WTC11 (cell line): ENCODE measurements around the gene PROSER3. TPM values are rescaled to one million over a fixed set of nuclear protein-coding genes. Genes with fewer than 3 reads are reported as not detected.

Experiments
- ATAC-seq: fragments of 200-7000 bp; cut with Tn5 transposase; 2 replicates; pipeline ENCODE4 v1.10.0; 2021; ENCODE audit warnings: mild to moderate bottlenecking, moderate library complexity
- CTCF ChIA-PET: fragments of 300-600 bp; sonication (Branson Sonifier 250); formaldehyde crosslinking; loops from one replicate; lab custom pipeline; 2021; ENCODE audit warnings: antibody characterized with exemption; lab: Charles Lee
- POLR2A ChIA-PET: fragments of 350-600 bp; sonication (Branson Sonifier 250); formaldehyde crosslinking; loops from one replicate; lab custom pipeline; 2021; ENCODE audit warnings: antibody characterized with exemption; lab: Charles Lee
- DNase-seq: peaks from one replicate; pipeline ENCODE4 v3.0.0; 2021; ENCODE audit warnings: low spot score
- H3K27ac Mint-ChIP-seq: 2 replicates; pipeline ENCODE4 v1.8.0; 2021; ENCODE audit warnings: mixed read lengths
- H3K27me3 Mint-ChIP-seq: 2 replicates; pipeline ENCODE4 v1.8.0; 2021; ENCODE audit warnings: low read depth, mild to moderate bottlenecking, moderate library complexity, mixed read lengths
- H3K36me3 Mint-ChIP-seq: 2 replicates; pipeline ENCODE4 v1.8.0; 2021; ENCODE audit warnings: mixed read lengths
- H3K4me1 Mint-ChIP-seq: 2 replicates; pipeline ENCODE4 v1.8.0; 2022; ENCODE audit warnings: mixed read lengths
- H3K4me3 Mint-ChIP-seq: 2 replicates; pipeline ENCODE4 v1.8.0; 2021; ENCODE audit warnings: mild to moderate bottlenecking, moderate library complexity, mixed read lengths
- H3K9me3 Mint-ChIP-seq: 2 replicates; pipeline ENCODE4 v1.8.0; 2021; ENCODE audit warnings: mixed read lengths
- CREM ChIP-seq: sonication (generic); formaldehyde crosslinking; IDR thresholded peaks from 2 replicates; pipeline ENCODE4 v1.8.1; 2022; ENCODE audit warnings: mild to moderate bottlenecking, missing genetic modification reagents, moderate library complexity
- ELF4 ChIP-seq: sonication (generic); formaldehyde crosslinking; IDR thresholded peaks from 2 replicates; pipeline ENCODE4 v1.8.1; 2022; ENCODE audit warnings: low read depth, mild to moderate bottlenecking, moderate library complexity, missing genetic modification reagents
- FOXJ3 ChIP-seq: sonication (generic); formaldehyde crosslinking; IDR thresholded peaks from 2 replicates; pipeline ENCODE4 v1.9.0; 2021; ENCODE audit warnings: missing genetic modification reagents, mild to moderate bottlenecking, borderline replicate concordance
- GRHL2 ChIP-seq: fragments of 250-450 bp; sonication (Bioruptor Pico); IDR thresholded peaks from 2 replicates; pipeline ENCODE4 v1.8.0; 2022; ENCODE audit warnings: mild to moderate bottlenecking, moderate library complexity; ENCODE audit not compliant: insufficient replicate concordance, severe bottlenecking
- JAZF1 ChIP-seq: fragments of 250-450 bp; sonication (Bioruptor Pico); IDR thresholded peaks from 2 replicates; pipeline ENCODE4 v1.9.0; 2021; ENCODE audit warnings: moderate library complexity, mild to moderate bottlenecking, inconsistent platforms
- NFE2L1 ChIP-seq: sonication (generic); formaldehyde crosslinking; IDR thresholded peaks from 2 replicates; pipeline ENCODE4 v1.8.1; 2023; ENCODE audit warnings: missing genetic modification reagents
- NFYB ChIP-seq: sonication (generic); formaldehyde crosslinking; conservative IDR thresholded peaks from 2 replicates; pipeline ENCODE4 v1.8.0; 2022; ENCODE audit warnings: low read depth, missing genetic modification reagents
- NR1H2 ChIP-seq: sonication (generic); formaldehyde crosslinking; IDR thresholded peaks from 2 replicates; pipeline ENCODE4 v1.9.0; 2021; ENCODE audit warnings: mild to moderate bottlenecking, moderate library complexity, missing genetic modification reagents
- PRRX2 ChIP-seq: fragments of 250-450 bp; sonication (Bioruptor Pico); IDR thresholded peaks from 2 replicates; pipeline ENCODE4 v1.8.0; 2021; ENCODE audit warnings: mild to moderate bottlenecking
- SP1 ChIP-seq: sonication (generic); formaldehyde crosslinking; conservative IDR thresholded peaks from 2 replicates; pipeline ENCODE4 v1.8.1; 2022; ENCODE audit warnings: missing genetic modification reagents
- TEAD4 ChIP-seq: sonication (generic); formaldehyde crosslinking; IDR thresholded peaks from 2 replicates; pipeline ENCODE4 v1.8.0; 2022; ENCODE audit warnings: mild to moderate bottlenecking, missing genetic modification reagents
- ZNF263 ChIP-seq: sonication (generic); formaldehyde crosslinking; IDR thresholded peaks from 2 replicates; pipeline ENCODE4 v1.8.1; 2022; ENCODE audit warnings: low read depth, mild to moderate bottlenecking, moderate library complexity, missing genetic modification reagents
- ZNF317 ChIP-seq: sonication (generic); formaldehyde crosslinking; IDR thresholded peaks from 2 replicates; pipeline ENCODE4 v1.8.1; 2023; ENCODE audit warnings: low read depth, mild to moderate bottlenecking, moderate library complexity, missing genetic modification reagents, borderline replicate concordance
- ZNF423 ChIP-seq: fragments of 250-450 bp; sonication (Bioruptor Pico); IDR thresholded peaks from 2 replicates; pipeline ENCODE4 v2.1.2; 2022; ENCODE audit warnings: mild to moderate bottlenecking, moderate library complexity
- total RNA-seq: library from RNA; stranded (reverse); gene quantifications from 3 replicates; pipeline ENCODE4 v1.2.3, GENCODE V29; 2021
- TF ChIP-seq, protein P1 (sequence below): sonication (generic); formaldehyde crosslinking; IDR thresholded peaks from 2 replicates; pipeline ENCODE4 v1.8.1; 2023; ENCODE audit warnings: mild to moderate bottlenecking, missing genetic modification reagents, moderate library complexity
- TF ChIP-seq, protein P2 (sequence below): sonication (generic); formaldehyde crosslinking; IDR thresholded peaks from 2 replicates; pipeline ENCODE4 v1.8.1; 2023; ENCODE audit warnings: mild to moderate bottlenecking, missing genetic modification reagents
- TF ChIP-seq, protein P3 (sequence below): sonication (generic); formaldehyde crosslinking; IDR thresholded peaks from 2 replicates; pipeline ENCODE4 v1.8.1; 2023; ENCODE audit warnings: mild to moderate bottlenecking, missing genetic modification reagents, borderline replicate concordance
- TF ChIP-seq, protein P4 (sequence below): sonication (generic); formaldehyde crosslinking; IDR thresholded peaks from 2 replicates; pipeline ENCODE4 v1.8.1; 2022; ENCODE audit warnings: missing genetic modification reagents, borderline replicate concordance
- TF ChIP-seq, protein P5 (sequence below): sonication (generic); formaldehyde crosslinking; IDR thresholded peaks from 2 replicates; pipeline ENCODE4 v1.8.1; 2022; ENCODE audit warnings: mild to moderate bottlenecking, moderate library complexity, missing genetic modification reagents
- TF ChIP-seq, protein P6 (sequence below): sonication (generic); formaldehyde crosslinking; IDR thresholded peaks from 2 replicates; pipeline ENCODE4 v1.8.0; 2022; ENCODE audit warnings: missing genetic modification reagents

Gene PROSER3
- total RNA-seq, 1 experiment from 2014 or later: 32.9 TPM

DNA sequence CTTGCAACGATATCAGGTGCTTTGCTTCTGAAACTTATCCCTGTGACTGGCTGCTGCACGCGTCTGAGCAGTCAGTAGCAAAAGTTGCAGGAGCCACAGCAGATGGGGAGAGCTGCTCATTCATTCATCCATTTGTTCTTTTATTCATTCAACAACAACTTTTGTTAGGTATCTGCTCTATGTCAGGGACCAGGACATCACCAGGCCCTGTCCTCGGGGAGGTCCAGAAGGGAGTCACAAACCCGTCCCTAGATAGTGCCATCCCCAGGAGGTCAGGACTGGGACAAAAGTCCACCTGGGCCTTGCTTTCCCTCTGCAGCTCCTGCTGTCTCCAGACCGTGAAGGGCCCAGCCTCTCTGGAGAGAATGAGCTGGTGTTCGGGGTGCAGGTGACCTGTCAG lies 20.0 kb downstream of the PROSER3 start:
- POLR2A ChIA-PET: no interaction called here

More for the DNA sequence above, 20.0 kb downstream of the PROSER3 start:
- ATAC-seq (no peak), DNase-seq (no peak)
- Mint-ChIP-seq H3K27ac (no peak overlapping the region), H3K4me1 (peaks cover 38% of the 10 kb centered on the region), H3K9me3 (no peaks in the 10 kb centered on the region), H3K4me3 (peak overlapping the region; percentile 70; the same call in 1 of the 2 replicates), H3K27me3 (peaks cover 23% of the 10 kb centered on the region), H3K36me3 (no peaks in the 10 kb centered on the region)
- no peak for TF ChIP-seq SP1 (CRISPR knock-in tag)
- no peak for TF ChIP-seq ZNF263 (CRISPR knock-in tag)
- no peak for TF ChIP-seq NR1H2 (CRISPR knock-in tag)
- TF ChIP-seq, protein P1, sequence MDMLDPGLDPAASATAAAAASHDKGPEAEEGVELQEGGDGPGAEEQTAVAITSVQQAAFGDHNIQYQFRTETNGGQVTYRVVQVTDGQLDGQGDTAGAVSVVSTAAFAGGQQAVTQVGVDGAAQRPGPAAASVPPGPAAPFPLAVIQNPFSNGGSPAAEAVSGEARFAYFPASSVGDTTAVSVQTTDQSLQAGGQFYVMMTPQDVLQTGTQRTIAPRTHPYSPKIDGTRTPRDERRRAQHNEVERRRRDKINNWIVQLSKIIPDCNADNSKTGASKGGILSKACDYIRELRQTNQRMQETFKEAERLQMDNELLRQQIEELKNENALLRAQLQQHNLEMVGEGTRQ (CRISPR knock-in tag): no peak
- TF ChIP-seq TEAD4: no peak
- no peak for TF ChIP-seq NFYB (CRISPR knock-in tag)
- TF ChIP-seq, protein P2, sequence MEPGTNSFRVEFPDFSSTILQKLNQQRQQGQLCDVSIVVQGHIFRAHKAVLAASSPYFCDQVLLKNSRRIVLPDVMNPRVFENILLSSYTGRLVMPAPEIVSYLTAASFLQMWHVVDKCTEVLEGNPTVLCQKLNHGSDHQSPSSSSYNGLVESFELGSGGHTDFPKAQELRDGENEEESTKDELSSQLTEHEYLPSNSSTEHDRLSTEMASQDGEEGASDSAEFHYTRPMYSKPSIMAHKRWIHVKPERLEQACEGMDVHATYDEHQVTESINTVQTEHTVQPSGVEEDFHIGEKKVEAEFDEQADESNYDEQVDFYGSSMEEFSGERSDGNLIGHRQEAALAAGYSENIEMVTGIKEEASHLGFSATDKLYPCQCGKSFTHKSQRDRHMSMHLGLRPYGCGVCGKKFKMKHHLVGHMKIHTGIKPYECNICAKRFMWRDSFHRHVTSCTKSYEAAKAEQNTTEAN (CRISPR knock-in tag): no peak
- no peak for TF ChIP-seq ELF4 (CRISPR knock-in tag)
- no peak for TF ChIP-seq CREM
- no peak for TF ChIP-seq ZNF423
- TF ChIP-seq ZNF317 (CRISPR knock-in tag): no peak
- TF ChIP-seq, protein P3, sequence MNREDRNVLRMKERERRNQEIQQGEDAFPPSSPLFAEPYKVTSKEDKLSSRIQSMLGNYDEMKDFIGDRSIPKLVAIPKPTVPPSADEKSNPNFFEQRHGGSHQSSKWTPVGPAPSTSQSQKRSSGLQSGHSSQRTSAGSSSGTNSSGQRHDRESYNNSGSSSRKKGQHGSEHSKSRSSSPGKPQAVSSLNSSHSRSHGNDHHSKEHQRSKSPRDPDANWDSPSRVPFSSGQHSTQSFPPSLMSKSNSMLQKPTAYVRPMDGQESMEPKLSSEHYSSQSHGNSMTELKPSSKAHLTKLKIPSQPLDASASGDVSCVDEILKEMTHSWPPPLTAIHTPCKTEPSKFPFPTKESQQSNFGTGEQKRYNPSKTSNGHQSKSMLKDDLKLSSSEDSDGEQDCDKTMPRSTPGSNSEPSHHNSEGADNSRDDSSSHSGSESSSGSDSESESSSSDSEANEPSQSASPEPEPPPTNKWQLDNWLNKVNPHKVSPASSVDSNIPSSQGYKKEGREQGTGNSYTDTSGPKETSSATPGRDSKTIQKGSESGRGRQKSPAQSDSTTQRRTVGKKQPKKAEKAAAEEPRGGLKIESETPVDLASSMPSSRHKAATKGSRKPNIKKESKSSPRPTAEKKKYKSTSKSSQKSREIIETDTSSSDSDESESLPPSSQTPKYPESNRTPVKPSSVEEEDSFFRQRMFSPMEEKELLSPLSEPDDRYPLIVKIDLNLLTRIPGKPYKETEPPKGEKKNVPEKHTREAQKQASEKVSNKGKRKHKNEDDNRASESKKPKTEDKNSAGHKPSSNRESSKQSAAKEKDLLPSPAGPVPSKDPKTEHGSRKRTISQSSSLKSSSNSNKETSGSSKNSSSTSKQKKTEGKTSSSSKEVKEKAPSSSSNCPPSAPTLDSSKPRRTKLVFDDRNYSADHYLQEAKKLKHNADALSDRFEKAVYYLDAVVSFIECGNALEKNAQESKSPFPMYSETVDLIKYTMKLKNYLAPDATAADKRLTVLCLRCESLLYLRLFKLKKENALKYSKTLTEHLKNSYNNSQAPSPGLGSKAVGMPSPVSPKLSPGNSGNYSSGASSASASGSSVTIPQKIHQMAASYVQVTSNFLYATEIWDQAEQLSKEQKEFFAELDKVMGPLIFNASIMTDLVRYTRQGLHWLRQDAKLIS: no peak
- no peak for TF ChIP-seq NFE2L1 (CRISPR knock-in tag)
- TF ChIP-seq JAZF1: no peak
- TF ChIP-seq GRHL2 (CRISPR knock-in tag): no peak
- TF ChIP-seq PRRX2 (CRISPR knock-in tag): no peak
- TF ChIP-seq, protein P4, sequence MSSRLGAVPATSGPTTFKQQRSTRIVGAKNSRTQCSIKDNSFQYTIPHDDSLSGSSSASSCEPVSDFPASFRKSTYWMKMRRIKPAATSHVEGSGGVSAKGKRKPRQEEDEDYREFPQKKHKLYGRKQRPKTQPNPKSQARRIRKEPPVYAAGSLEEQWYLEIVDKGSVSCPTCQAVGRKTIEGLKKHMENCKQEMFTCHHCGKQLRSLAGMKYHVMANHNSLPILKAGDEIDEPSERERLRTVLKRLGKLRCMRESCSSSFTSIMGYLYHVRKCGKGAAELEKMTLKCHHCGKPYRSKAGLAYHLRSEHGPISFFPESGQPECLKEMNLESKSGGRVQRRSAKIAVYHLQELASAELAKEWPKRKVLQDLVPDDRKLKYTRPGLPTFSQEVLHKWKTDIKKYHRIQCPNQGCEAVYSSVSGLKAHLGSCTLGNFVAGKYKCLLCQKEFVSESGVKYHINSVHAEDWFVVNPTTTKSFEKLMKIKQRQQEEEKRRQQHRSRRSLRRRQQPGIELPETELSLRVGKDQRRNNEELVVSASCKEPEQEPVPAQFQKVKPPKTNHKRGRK (CRISPR knock-in tag): no peak
- TF ChIP-seq FOXJ3 (CRISPR knock-in tag): no peak
- TF ChIP-seq, protein P5, sequence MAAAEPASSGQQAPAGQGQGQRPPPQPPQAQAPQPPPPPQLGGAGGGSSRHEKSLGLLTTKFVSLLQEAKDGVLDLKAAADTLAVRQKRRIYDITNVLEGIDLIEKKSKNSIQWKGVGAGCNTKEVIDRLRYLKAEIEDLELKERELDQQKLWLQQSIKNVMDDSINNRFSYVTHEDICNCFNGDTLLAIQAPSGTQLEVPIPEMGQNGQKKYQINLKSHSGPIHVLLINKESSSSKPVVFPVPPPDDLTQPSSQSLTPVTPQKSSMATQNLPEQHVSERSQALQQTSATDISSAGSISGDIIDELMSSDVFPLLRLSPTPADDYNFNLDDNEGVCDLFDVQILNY (CRISPR knock-in tag): no peak
- TF ChIP-seq, protein P6, sequence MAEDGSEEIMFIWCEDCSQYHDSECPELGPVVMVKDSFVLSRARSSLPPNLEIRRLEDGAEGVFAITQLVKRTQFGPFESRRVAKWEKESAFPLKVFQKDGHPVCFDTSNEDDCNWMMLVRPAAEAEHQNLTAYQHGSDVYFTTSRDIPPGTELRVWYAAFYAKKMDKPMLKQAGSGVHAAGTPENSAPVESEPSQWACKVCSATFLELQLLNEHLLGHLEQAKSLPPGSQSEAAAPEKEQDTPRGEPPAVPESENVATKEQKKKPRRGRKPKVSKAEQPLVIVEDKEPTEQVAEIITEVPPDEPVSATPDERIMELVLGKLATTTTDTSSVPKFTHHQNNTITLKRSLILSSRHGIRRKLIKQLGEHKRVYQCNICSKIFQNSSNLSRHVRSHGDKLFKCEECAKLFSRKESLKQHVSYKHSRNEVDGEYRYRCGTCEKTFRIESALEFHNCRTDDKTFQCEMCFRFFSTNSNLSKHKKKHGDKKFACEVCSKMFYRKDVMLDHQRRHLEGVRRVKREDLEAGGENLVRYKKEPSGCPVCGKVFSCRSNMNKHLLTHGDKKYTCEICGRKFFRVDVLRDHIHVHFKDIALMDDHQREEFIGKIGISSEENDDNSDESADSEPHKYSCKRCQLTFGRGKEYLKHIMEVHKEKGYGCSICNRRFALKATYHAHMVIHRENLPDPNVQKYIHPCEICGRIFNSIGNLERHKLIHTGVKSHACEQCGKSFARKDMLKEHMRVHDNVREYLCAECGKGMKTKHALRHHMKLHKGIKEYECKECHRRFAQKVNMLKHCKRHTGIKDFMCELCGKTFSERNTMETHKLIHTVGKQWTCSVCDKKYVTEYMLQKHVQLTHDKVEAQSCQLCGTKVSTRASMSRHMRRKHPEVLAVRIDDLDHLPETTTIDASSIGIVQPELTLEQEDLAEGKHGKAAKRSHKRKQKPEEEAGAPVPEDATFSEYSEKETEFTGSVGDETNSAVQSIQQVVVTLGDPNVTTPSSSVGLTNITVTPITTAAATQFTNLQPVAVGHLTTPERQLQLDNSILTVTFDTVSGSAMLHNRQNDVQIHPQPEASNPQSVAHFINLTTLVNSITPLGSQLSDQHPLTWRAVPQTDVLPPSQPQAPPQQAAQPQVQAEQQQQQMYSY (CRISPR knock-in tag): no peak
- CTCF ChIA-PET: interaction anchor here (0.5 to 1.4 kb wide), 3 partner anchors 30 to 624 kb away, joined by 3 to 5 read pairs (median 3); partner anchors contain the start of genes FXYD5 and LIN37
